Gastroesophageal sphincter (tissue), 4 donors: Measurements from ENCODE around the gene TMPRSS9. TPM values are rescaled to one million over a fixed set of nuclear protein-coding genes. Genes with fewer than 3 reads are reported as not detected.

Experiments
- ATAC-seq: fragments of 150-250 bp; one replicate; pipeline ENCODE4 v1.9.1; 2016; ENCODE audit warnings: mild to moderate bottlenecking, moderate library complexity
- H3K27ac ChIP-seq, 4 donors: fragments of 200-600 bp; sonication (generic) in 3 of 4; 1 replicate in 3 of 4; 2 replicates in 1 of 4; pipeline ENCODE4 v1.5.1; 2016 to 2019
- H3K27me3 ChIP-seq: fragments of 200-600 bp; sonication (generic); one replicate; pipeline ENCODE4 v1.5.1; 2019
- H3K36me3 ChIP-seq, 2 donors: fragments of 200-600 bp; sonication (generic); one replicate each; pipeline ENCODE4 v1.5.1; 2019; ENCODE audit warnings: control low read depth in 1 of 2
- H3K4me1 ChIP-seq, 3 donors: fragments of 200-600 bp; sonication (generic); 1 replicate in 2 of 3; 2 replicates in 1 of 3; pipeline ENCODE4 v1.5.1; 2016 to 2019; ENCODE audit warnings: control low read depth in 2 of 3
- H3K4me3 ChIP-seq, 2 donors: fragments of 200-600 bp; sonication (generic); one replicate each; pipeline ENCODE4 v1.5.1; 2019; ENCODE audit warnings: mild to moderate bottlenecking in 1 of 2, moderate library complexity in 1 of 2
- H3K9me3 ChIP-seq, 3 donors: fragments of 200-600 bp; sonication (generic); one replicate each; pipeline ENCODE4 v1.5.1; 2017 to 2019; ENCODE audit warnings: control low read depth in 2 of 3
- EP300 ChIP-seq: sonication (generic); formaldehyde crosslinking; IDR thresholded peaks from one replicate; pipeline ENCODE4 v1.6.1; 2017; ENCODE audit warnings: antibody characterized with exemption, mild to moderate bottlenecking
- POLR2A ChIP-seq, 2 donors: fragments of 450-650 bp; IDR thresholded peaks; one replicate each; pipeline ENCODE4 v1.6.1; 2017; ENCODE audit warnings: antibody characterized with exemption in 2 of 2, mild to moderate bottlenecking in 2 of 2, moderate library complexity in 1 of 2
- POLR2AphosphoS5 ChIP-seq: sonication (generic); formaldehyde crosslinking; IDR thresholded peaks from one replicate; pipeline ENCODE4 v1.6.1; 2017; ENCODE audit warnings: antibody characterized with exemption
- WGBS, 2 donors: methylation state at CpG; one replicate each; pipeline ENCODE4 v1.1.5; 2018; ENCODE audit warnings: low coverage in 1 of 2; 5-methylcytosine and 5-hydroxymethylcytosine counted together
- total RNA-seq, 4 donors: library from RNA; depleted of rRNA; stranded (reverse); fragments of >200 nt; gene quantifications; one replicate each; pipeline ENCODE4 v1.1.0, GENCODE V29; 2016
- TF ChIP-seq, protein P1 (sequence below), 4 experiments: fragments of 200-600 bp in 2 of 4; fragments of 450-650 bp in 2 of 4; sonication (generic) in 1 of 4; IDR thresholded peaks; one replicate each; pipeline ENCODE4 v1.5.1; 2017 to 2019; ENCODE audit warnings: antibody characterized with exemption in 4 of 4, mild to moderate bottlenecking in 2 of 4, moderate library complexity in 2 of 4

Gene TMPRSS9
- total RNA-seq, 4 donors from 2014 or later = 0.54 TPM; not detected in 3

DNA sequence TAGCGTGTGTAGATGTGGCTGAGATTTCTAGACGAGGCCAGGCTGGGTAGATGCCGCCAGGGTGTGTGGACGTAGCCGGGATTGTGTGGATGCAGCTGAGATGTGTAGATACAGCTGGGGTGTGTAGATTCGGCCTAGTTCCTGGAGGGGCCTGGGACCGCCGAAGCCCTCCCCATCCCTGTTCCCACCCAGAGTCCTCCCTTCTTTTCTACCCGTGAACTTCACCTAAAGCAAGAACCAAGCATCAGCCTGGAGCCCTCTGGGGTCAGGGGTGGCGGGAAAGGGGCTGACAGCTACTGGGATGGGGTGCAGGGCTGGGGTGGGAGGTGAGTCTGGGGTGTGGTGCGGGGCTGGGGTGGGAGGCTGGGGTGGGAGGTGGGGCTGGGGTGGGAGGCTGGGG is 768 bp downstream of the TMPRSS9 start:
- H3K4me1 ChIP-seq = peaks cover 0 to 11% (median 0%) of the 10 kb centered on the region in 3 donors
- H3K9me3 ChIP-seq = no peaks in the 10 kb centered on the region
- ATAC-seq = no peak
- TF ChIP-seq POLR2A (IDR thresholded peaks at IDR 0.05) (no peak), EP300 (no peak), POLR2AphosphoS5 (no peak)
- TF ChIP-seq, protein P1, sequence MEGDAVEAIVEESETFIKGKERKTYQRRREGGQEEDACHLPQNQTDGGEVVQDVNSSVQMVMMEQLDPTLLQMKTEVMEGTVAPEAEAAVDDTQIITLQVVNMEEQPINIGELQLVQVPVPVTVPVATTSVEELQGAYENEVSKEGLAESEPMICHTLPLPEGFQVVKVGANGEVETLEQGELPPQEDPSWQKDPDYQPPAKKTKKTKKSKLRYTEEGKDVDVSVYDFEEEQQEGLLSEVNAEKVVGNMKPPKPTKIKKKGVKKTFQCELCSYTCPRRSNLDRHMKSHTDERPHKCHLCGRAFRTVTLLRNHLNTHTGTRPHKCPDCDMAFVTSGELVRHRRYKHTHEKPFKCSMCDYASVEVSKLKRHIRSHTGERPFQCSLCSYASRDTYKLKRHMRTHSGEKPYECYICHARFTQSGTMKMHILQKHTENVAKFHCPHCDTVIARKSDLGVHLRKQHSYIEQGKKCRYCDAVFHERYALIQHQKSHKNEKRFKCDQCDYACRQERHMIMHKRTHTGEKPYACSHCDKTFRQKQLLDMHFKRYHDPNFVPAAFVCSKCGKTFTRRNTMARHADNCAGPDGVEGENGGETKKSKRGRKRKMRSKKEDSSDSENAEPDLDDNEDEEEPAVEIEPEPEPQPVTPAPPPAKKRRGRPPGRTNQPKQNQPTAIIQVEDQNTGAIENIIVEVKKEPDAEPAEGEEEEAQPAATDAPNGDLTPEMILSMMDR (IDR thresholded peaks at IDR 0.05) = no peak
- no peaks in the 10 kb centered on the region for H3K36me3 ChIP-seq
- no peak overlapping the region for H3K27ac ChIP-seq
- WGBS, 2 donors = 31 to 61% methylated on average over 4 to 9 of the region's 11 CpGs
- no peak overlapping the region for H3K4me3 ChIP-seq
- peaks cover 63% of the 10 kb centered on the region for H3K27me3 ChIP-seq

DNA sequence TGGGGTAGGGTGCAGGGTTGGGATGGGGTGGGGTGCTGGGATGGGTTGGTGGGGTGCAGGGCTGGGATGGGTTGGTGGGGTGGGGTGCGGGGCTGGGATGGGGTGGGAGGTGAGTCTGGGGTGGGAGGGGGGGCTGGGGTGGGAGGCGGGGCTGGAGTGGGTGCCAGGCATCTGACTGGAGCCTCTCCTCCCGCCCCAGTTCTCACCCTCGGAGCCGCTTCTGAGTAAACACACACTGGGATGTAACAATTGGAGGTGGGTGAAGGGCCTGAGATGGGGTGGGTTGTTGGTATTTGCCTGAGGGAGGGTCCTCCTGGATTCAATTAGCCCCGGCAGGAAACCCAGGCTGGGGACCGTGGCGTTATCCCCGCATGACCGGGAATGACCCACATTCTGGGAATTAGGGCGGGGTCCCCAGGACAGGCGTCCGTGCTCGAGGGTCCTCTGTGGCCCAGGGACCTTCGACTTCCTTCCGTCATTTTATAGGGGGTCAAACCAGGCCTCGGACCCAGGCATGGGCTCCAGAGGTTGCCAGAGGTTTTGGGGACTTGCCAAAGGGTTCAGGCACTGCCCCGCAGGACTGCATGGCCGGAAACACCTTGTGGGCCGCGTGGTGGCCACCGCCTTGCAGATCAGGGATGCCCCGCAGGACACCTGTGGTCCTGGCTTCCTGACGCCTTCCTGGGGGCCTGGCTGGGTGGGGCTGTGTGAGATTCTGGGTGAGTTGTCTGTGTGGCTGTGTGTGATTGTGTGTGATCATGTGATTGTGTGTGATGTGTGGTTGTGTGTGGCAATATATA is 1.4 kb downstream of the TMPRSS9 start:
- TF ChIP-seq, protein P1 (IDR thresholded peaks at IDR 0.05) = no peak
- TF ChIP-seq EP300 (no peak), POLR2A (IDR thresholded peaks at IDR 0.05) (no peak), POLR2AphosphoS5 (no peak)
- Histone ChIP-seq H3K4me3 (no peak overlapping the region), H3K27ac (no peak overlapping the region), H3K4me1 (peaks cover 0 to 11% (median 0%) of the 10 kb centered on the region in 3 donors), H3K27me3 (peaks cover 69% of the 10 kb centered on the region), H3K36me3 (no peaks in the 10 kb centered on the region), H3K9me3 (no peaks in the 10 kb centered on the region)
- 4 to 24% methylated on average over 4 of the region's 24 CpGs for WGBS, 2 donors
- ATAC-seq = no peak

DNA sequence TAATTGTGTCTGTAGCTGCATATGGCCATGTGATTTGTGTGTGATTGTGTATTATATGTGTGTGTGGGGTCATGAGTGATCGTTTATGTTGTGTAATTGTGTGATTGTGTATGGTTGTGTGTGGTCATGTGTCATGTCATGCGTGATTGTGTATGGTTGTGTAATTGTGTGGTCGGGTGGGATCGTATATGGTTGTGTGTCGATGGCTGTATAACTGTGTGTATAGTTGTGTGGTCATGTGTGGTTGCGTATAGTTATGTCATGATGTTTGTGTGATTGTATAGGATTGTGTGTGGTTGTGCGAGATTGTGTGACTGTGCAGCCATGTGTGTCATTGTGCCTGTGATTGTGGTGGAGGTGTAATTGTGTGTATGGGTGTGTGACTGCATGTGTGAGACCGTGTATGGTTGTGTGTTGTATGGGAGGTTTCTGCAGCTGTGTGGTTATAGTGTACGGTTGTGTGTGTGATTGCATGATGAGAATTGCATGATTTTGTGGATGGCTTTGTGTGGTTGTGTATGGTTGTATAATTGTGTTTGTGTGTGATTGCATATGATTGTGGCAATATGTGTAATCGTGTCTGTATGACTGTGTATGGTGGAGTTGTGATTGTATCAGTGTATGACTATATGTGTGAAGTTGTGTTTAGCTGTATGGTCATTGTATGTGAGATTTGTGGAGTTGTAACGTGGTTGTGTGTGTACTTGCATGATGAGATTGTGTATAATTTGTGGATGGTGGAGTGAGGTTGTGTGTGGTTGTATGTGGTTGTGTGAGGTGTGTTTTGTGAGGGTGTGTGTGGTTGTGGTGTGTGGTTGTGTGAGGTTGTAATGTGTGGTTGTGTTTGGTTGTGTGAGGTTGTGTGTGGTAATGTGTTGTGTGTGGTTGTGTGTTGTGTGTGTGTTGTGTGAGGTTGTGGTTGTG is 2.2 kb downstream of the TMPRSS9 start:
- peaks cover 0 to 11% (median 0%) of the 10 kb centered on the region in 3 donors for H3K4me1 ChIP-seq
- TF ChIP-seq EP300 (no peak), POLR2AphosphoS5 (no peak), POLR2A (IDR thresholded peaks at IDR 0.05) (no peak)
- TF ChIP-seq, protein P1 (IDR thresholded peaks at IDR 0.05) = no peak
- no peaks in the 10 kb centered on the region for H3K9me3 ChIP-seq
- no peak overlapping the region for H3K4me3 ChIP-seq
- ATAC-seq = no peak
- H3K27ac ChIP-seq = no peak overlapping the region
- peaks cover 75% of the 10 kb centered on the region for H3K27me3 ChIP-seq
- no peaks in the 10 kb centered on the region for H3K36me3 ChIP-seq
- 88 to 89% methylated on average over 11 of the region's 11 CpGs for WGBS, 2 donors

DNA sequence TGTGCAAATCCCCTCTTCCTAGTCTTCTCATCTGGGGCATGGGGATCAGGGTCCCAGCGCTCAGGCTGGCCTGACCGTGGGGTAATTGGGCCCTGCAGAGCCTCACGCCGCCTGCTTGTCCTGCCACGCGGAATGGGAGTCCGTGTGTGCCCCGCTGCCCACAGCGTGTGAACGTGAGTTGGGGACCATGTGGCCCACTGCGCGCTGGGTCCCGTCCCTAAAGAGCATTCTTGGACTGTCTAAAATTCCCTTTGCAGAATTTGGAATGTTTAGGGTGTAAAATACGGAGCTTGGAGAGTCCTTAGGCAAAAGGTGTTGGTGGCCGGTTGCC is 2.9 kb downstream of the TMPRSS9 start:
- Histone ChIP-seq H3K4me3 (no peak overlapping the region), H3K27ac (no peak overlapping the region), H3K36me3 (no peaks in the 10 kb centered on the region), H3K27me3 (peaks cover 75% of the 10 kb centered on the region), H3K4me1 (peaks cover 0 to 11% (median 0%) of the 10 kb centered on the region in 3 donors), H3K9me3 (no peaks in the 10 kb centered on the region)
- 73% methylated on average over 10 of the region's 15 CpGs; no CpG with 5 or more reads in 1 of the 2 donors for WGBS, 2 donors
- TF ChIP-seq, protein P1 (IDR thresholded peaks at IDR 0.05) = no peak
- no peak for TF ChIP-seq EP300
- no peak for TF ChIP-seq POLR2AphosphoS5
- no peak for ATAC-seq
